HCT116 (cell line): ENCODE results near the gene ZCCHC24.

Experiments used
- ATF3 ChIP-seq: IDR thresholded peaks from 2 replicates; pipeline ENCODE4 v1.6.1; 2012
- CBX3 ChIP-seq: IDR thresholded peaks from 2 replicates; pipeline ENCODE4 v1.6.1; 2012; ENCODE audit warnings: low read depth
- CTCF ChIP-seq, 3 experiments: fragments of 200-600 bp in 1 of 3; sonication (generic) in 1 of 3; IDR thresholded peaks in 2 of 3; conservative IDR thresholded peaks in 1 of 3; 2 replicates each; pipeline ENCODE4 v1.5.1; 2012 to 2017; ENCODE audit warnings: low read depth in 2 of 3, low read length in 2 of 3, antibody characterized with exemption in 1 of 3, borderline replicate concordance in 1 of 3, control low read depth in 1 of 3, mild to moderate bottlenecking in 1 of 3, mixed read lengths in 1 of 3, mixed run types in 1 of 3, moderate library complexity in 1 of 3; ENCODE audit not compliant: insufficient read depth in 1 of 3
- ELF1 ChIP-seq: IDR thresholded peaks from 2 replicates; pipeline ENCODE4 v1.6.1; 2012; ENCODE audit warnings: low read depth, borderline replicate concordance
- MAX ChIP-seq: IDR thresholded peaks from 2 replicates; pipeline ENCODE4 v1.6.1; 2012
- POLR2A ChIP-seq: IDR thresholded peaks from 2 replicates; pipeline ENCODE4 v1.7.0; 2011; ENCODE audit warnings: borderline replicate concordance; ENCODE audit not compliant: insufficient read depth, insufficient read length; ENCODE audit errors: extremely low read depth
- POLR2AphosphoS5 ChIP-seq: IDR thresholded peaks from 2 replicates; pipeline ENCODE4 v1.6.1; 2011; ENCODE audit warnings: mild to moderate bottlenecking, low read depth, low read length, moderate library complexity
- RAD21 ChIP-seq: IDR thresholded peaks from 2 replicates; pipeline ENCODE4 v1.6.1; 2012; ENCODE audit warnings: low read depth, mild to moderate bottlenecking
- REST ChIP-seq: IDR thresholded peaks from 2 replicates; pipeline ENCODE4 v1.6.1; 2012; ENCODE audit warnings: low read depth
- YY1 ChIP-seq: IDR thresholded peaks from 2 replicates; pipeline ENCODE4 v1.6.1; 2011; ENCODE audit warnings: low read length, low read depth, moderate library complexity, mild to moderate bottlenecking; ENCODE audit not compliant: insufficient replicate concordance; ENCODE audit errors: extremely low read depth
- ZBTB33 ChIP-seq: IDR thresholded peaks from 2 replicates; pipeline ENCODE4 v1.6.1; 2011; ENCODE audit warnings: mild to moderate bottlenecking, low read length, moderate library complexity; ENCODE audit not compliant: insufficient replicate concordance; ENCODE audit errors: extremely low read depth

DNA sequence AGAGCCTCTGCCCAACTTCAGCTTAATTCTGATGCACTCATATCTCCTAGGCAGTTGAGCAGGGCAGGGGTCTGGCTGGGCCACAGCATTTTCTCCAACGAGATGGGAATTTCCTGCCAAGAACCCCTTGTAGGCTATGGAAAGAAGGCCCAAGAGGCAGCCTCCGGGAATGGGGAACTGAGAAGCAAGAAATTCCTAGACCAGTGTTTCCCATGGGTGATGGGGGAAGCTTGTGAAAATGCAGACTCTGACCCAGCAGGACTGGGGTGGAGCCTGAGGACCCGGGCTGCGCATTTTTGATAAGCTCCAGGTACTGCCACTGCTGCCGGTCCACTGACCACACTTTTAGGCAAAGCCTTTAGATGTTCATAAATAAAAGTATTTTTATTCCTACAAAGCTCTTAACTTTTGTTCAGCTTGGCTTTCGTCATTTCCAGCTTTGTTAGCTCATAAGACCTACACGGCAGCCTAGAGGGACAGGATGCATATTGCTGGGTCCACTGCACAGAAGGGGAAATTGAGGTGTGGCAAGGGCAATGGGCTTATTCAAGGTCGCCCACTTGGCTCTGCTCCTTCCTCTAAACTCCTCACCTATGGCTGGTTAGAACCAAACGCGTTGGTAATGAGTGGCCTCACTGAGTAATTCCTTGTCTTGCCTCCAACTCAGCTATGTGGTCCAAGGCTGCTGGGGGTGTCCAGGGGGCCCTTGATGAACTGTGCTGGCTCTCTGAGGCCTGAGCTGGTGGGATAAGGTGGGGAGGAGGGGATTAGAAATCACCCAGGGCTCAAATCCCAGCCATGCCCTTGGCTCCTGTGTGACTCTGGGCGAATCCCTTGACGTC is 29.5 kb downstream of the ZCCHC24 start:
- TF ChIP-seq CTCF (IDR thresholded peaks at IDR 0.05 in 2 of 3, conservative IDR thresholded peaks at IDR 0.05 in 1 of 3; ENCODE audit: borderline replicate concordance in 1 of 3, insufficient read depth in 1 of 3, low read depth in 2 of 3, low read length in 2 of 3) (no peak), REST (no peak), ELF1 (no peak), YY1 (no peak), ATF3 (no peak), POLR2A (no peak), POLR2AphosphoS5 (no peak), MAX (no peak), RAD21 (no peak), CBX3 (no peak), ZBTB33 (no peak)
